CD14-positive monocyte (primary cell): ENCODE results near the gene SMG6. TPM values are rescaled to one million over a fixed set of nuclear protein-coding genes. Genes with fewer than 3 reads are reported as not detected.

ENCODE experiments used
- DNase-seq, 3 donors: peaks; one replicate each; pipeline ENCODE4 v3.0.0-alpha.2; 2011 to 2022
- H2AFZ ChIP-seq: 2 replicates; pipeline ENCODE4 v1.6.0; 2012; ENCODE audit warnings: mild to moderate bottlenecking, low read depth, low read length, inconsistent platforms; ENCODE audit not compliant: insufficient read depth, poor library complexity, severe bottlenecking
- H3K27ac ChIP-seq, 2 donors: 1 replicate in 1 of 2; 2 replicates in 1 of 2; pipeline ENCODE4 v1.5.1; 2012 to 2013; ENCODE audit warnings: low read length in 2 of 2, control low read depth in 1 of 2, inconsistent platforms in 1 of 2, low read depth in 1 of 2, mild to moderate bottlenecking in 1 of 2
- H3K27me3 ChIP-seq, 2 donors: one replicate each; pipeline versions ENCODE4 v1.6.0 to v1.6.1; 2011 to 2013; ENCODE audit warnings: low read length in 2 of 2; ENCODE audit not compliant: control insufficient read depth in 2 of 2, insufficient read depth in 2 of 2
- H3K36me3 ChIP-seq, 2 donors: replicated peaks in 1 of 2; 1 replicate in 1 of 2; 2 replicates in 1 of 2; pipeline versions ENCODE4 v1.5.1 to v1.6.1; 2012 to 2013; ENCODE audit warnings: low read length in 2 of 2, control low read depth in 1 of 2, inconsistent platforms in 1 of 2, mild to moderate bottlenecking in 1 of 2; ENCODE audit not compliant: insufficient read depth in 2 of 2, control insufficient read depth in 1 of 2
- H3K4me1 ChIP-seq, 2 donors: 1 replicate in 1 of 2; 2 replicates in 1 of 2; pipeline versions ENCODE4 v1.5.1 to v1.6.1; 2012 to 2013; ENCODE audit warnings: low read length in 2 of 2, control low read depth in 1 of 2, inconsistent platforms in 1 of 2, mild to moderate bottlenecking in 1 of 2, moderate library complexity in 1 of 2; ENCODE audit not compliant: insufficient read depth in 2 of 2, control insufficient read depth in 1 of 2
- H3K4me2 ChIP-seq: replicated peaks from 2 replicates; pipeline ENCODE3; 2012; ENCODE audit warnings: low read length, moderate library complexity, mild to moderate bottlenecking; ENCODE audit not compliant: poor library complexity, severe bottlenecking; ENCODE audit errors: extremely low read depth
- H3K4me3 ChIP-seq, 3 experiments: fragments of 200-600 bp in 1 of 3; sonication (generic) in 1 of 3; replicated peaks in 1 of 3; 1 replicate in 2 of 3; 2 replicates in 1 of 3; pipeline ENCODE4 v1.5.1; 2011 to 2013; ENCODE audit warnings: low read length in 3 of 3, mild to moderate bottlenecking in 3 of 3, control low read depth in 2 of 3, low read depth in 2 of 3, inconsistent platforms in 1 of 3, moderate library complexity in 1 of 3
- H3K79me2 ChIP-seq: 2 replicates; pipeline ENCODE4 v1.6.0; 2012; ENCODE audit warnings: mild to moderate bottlenecking, control low read depth, inconsistent platforms, low read length, moderate library complexity; ENCODE audit not compliant: insufficient read depth
- H3K9ac ChIP-seq: 2 replicates; pipeline ENCODE4 v1.6.0; 2017; ENCODE audit warnings: low read length, mild to moderate bottlenecking; ENCODE audit not compliant: insufficient read depth, poor library complexity, severe bottlenecking
- H3K9me3 ChIP-seq, 2 donors: replicated peaks in 1 of 2; 1 replicate in 1 of 2; 2 replicates in 1 of 2; pipeline versions ENCODE4 v1.5.1 to v1.6.1; 2012 to 2013; ENCODE audit warnings: low read length in 2 of 2, control low read depth in 1 of 2; ENCODE audit not compliant: control insufficient read depth in 1 of 2, insufficient read depth in 1 of 2
- H4K20me1 ChIP-seq: 2 replicates; pipeline ENCODE4 v1.6.0; 2012; ENCODE audit warnings: mild to moderate bottlenecking, low read length, control low read depth, moderate library complexity; ENCODE audit not compliant: insufficient read depth
- H3K27ac Mint-ChIP-seq, 7 donors: one replicate each; pipeline ENCODE4 v1.8.0; 2020; ENCODE audit warnings: mild to moderate bottlenecking in 7 of 7, mixed read lengths in 7 of 7, moderate library complexity in 6 of 7, inconsistent platforms in 2 of 7
- H3K27me3 Mint-ChIP-seq, 3 donors: one replicate each; pipeline ENCODE4 v1.8.0; 2021 to 2022; ENCODE audit warnings: low read depth in 3 of 3, mild to moderate bottlenecking in 3 of 3, mixed read lengths in 3 of 3, moderate library complexity in 3 of 3, inconsistent platforms in 1 of 3
- H3K36me3 Mint-ChIP-seq, 2 donors: one replicate each; pipeline ENCODE4 v1.8.0; 2020; ENCODE audit warnings: mixed read lengths in 2 of 2, inconsistent platforms in 1 of 2, mild to moderate bottlenecking in 1 of 2
- H3K4me1 Mint-ChIP-seq: one replicate; pipeline ENCODE4 v1.8.0; 2020; ENCODE audit warnings: mild to moderate bottlenecking, mixed read lengths
- H3K4me3 Mint-ChIP-seq, 2 donors: one replicate each; pipeline ENCODE4 v1.8.0; 2020; ENCODE audit warnings: mild to moderate bottlenecking in 2 of 2, mixed read lengths in 2 of 2, moderate library complexity in 1 of 2
- H3K9me3 Mint-ChIP-seq, 7 donors: one replicate each; pipeline ENCODE4 v1.8.0; 2020 to 2022; ENCODE audit warnings: mixed read lengths in 7 of 7, mild to moderate bottlenecking in 6 of 7, moderate library complexity in 6 of 7, inconsistent platforms in 2 of 7
- CTCF ChIP-seq: fragments of 200-600 bp; IDR thresholded peaks from one replicate; pipeline ENCODE4 v1.8.0; 2022; ENCODE audit warnings: antibody characterized with exemption, mild to moderate bottlenecking
- WGBS: methylation state at CpG from one replicate; pipeline ENCODE4 v1.1.5; 2013; ENCODE audit warnings: missing lambda C conversion rate; ENCODE audit not compliant: insufficient coverage; 5-methylcytosine and 5-hydroxymethylcytosine counted together
- intact Hi-C, 2 donors: fragments of 100-400 bp; cut with micrococcal nuclease; formaldehyde crosslinking; loops; one replicate each; pipeline versions ENCODE4 v1.15.0 to v1.15.1; 2023
- polyA plus RNA-seq, 3 donors: library from polyadenylated mRNA; depleted of rRNA in 1 of 3; unstranded in 2 of 3; stranded (reverse) in 1 of 3; fragments of 300-500 nt in 2 of 3; fragments of >200 nt in 1 of 3; fragmentation: Illumina TruSeq in 2 of 3; gene quantifications; 1 replicate in 2 of 3; 2 replicates in 1 of 3; pipeline ENCODE4 v1.2.3, GENCODE V29; 2012 to 2021

SMG6 gene
- polyA plus RNA-seq, 3 donors = 0.67 to 7.1 (median 1.1) TPM

GRCh38 chr17:2230877-2231276, 72.7 kb downstream of the SMG6 start:
- Mint-ChIP-seq H3K9me3 (peaks cover 0 to 1% (median 0%) of the 10 kb centered on the region in 7 donors), H3K4me1 (no peaks in the 10 kb centered on the region), H3K36me3 (peaks cover 50 to 63% of the 10 kb centered on the region in 2 donors), H3K27me3 (peaks cover 0 to 3% (median 2%) of the 10 kb centered on the region in 3 donors), H3K27ac (no peak overlapping the region), H3K4me3 (no peak overlapping the region)
- no peaks in the 10 kb centered on the region for H3K4me1 ChIP-seq
- no peaks in the 10 kb centered on the region for H3K27me3 ChIP-seq
- WGBS = 94% methylated on average over 2 of the region's 6 CpGs
- H3K4me3 ChIP-seq = no peak overlapping the region
- H3K9ac ChIP-seq = no peak overlapping the region
- no peak overlapping the region for H3K27ac ChIP-seq
- no peak for DNase-seq
- H3K36me3 ChIP-seq = peaks cover 15 to 49% of the 10 kb centered on the region in 2 donors
- H2AFZ ChIP-seq = no peak overlapping the region
- H3K79me2 ChIP-seq = no peaks in the 10 kb centered on the region
- no peak overlapping the region for H3K4me2 ChIP-seq
- no peaks in the 10 kb centered on the region for H3K9me3 ChIP-seq
- TF ChIP-seq CTCF = no peak
- intact Hi-C loops = no loop called here
- H4K20me1 ChIP-seq = peaks cover 10% of the 10 kb centered on the region

DNA sequence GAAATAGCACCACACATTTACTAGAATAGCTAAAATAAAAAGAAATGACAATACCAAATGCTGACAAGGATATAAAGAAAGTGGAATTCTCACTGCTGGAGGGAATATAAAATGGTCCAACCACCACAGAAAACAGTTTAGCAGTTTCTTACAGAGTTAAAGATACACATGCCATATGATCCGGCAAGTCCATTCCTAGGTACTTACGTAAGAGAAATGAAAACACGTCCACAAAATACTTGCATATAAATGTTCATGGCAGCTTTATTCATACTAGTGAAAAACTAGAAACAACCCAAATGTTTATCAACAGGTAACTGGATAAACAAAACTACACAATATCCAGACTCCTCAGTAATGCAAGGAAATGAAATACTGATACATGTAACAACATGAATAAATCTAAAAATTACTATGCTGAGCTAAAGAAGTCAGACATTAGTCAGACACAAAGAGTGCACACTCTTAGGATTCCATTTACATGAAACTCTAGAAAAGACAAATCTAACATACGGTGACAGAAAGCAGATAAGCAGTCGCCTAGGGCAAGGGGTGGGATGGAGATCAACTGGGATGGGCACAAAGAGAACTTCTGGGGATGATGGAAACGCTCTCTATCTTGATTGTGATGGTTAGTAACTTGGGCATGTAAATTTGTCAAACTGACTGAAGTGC, 76.4 kb downstream of the SMG6 start:
- Histone ChIP-seq H4K20me1 (no peaks in the 10 kb centered on the region), H3K4me3 (no peak overlapping the region), H2AFZ (no peak overlapping the region), H3K4me2 (no peak overlapping the region), H3K9me3 (no peaks in the 10 kb centered on the region), H3K27ac (no peak overlapping the region), H3K36me3 (peaks cover 6 to 32% of the 10 kb centered on the region in 2 donors), H3K4me1 (no peaks in the 10 kb centered on the region), H3K79me2 (no peaks in the 10 kb centered on the region), H3K9ac (no peak overlapping the region), H3K27me3 (no peaks in the 10 kb centered on the region)
- intact Hi-C loops = no loop called here
- no peaks in the 10 kb centered on the region for H3K4me1 Mint-ChIP-seq
- WGBS = no CpG with 5 or more reads among the region's 6 CpGs
- TF ChIP-seq CTCF = no peak
- DNase-seq = no peak
- H3K27me3 Mint-ChIP-seq = peaks cover 0 to 3% (median 2%) of the 10 kb centered on the region in 3 donors
- H3K4me3 Mint-ChIP-seq = no peak overlapping the region
- H3K36me3 Mint-ChIP-seq = peaks cover 38 to 47% of the 10 kb centered on the region in 2 donors
- peaks cover 0 to 1% (median 0%) of the 10 kb centered on the region in 7 donors for H3K9me3 Mint-ChIP-seq
- H3K27ac Mint-ChIP-seq = no peak overlapping the region
